ENCODE results near the gene SVIL. TPM values are rescaled to one million over a fixed set of nuclear protein-coding genes. Genes with fewer than 3 reads are reported as not detected.

The SVIL gene
- 10 to 100 TPM; 34.4 to 37.2 (median 35.1) TPM for polyA plus RNA-seq (ENCODE audit: insufficient read length in 3 of 3)

GRCh38 chr10:29634764-29635625 lies at the start of gene SVIL:
TSS of gene SVIL (minus strand) at chr10:29634971. CDS start at chr10:29555058, 79,913 bp downstream.
- DNase-seq (ENCODE audit: low read depth in 3 of 3, low spot score in 2 of 3), result no peak

- no peak for DNase-seq (ENCODE audit: low read depth in 3 of 3, low spot score in 2 of 3)
These were observed 47.1 kb upstream of the SVIL start for GRCh38 chr10:29681676-29682448.

- DNase-seq (ENCODE audit: low read depth in 3 of 3, low spot score in 2 of 3), result no peak
These were observed 45.3 kb upstream of the SVIL start for GRCh38 chr10:29680091-29680490.

GRCh38 chr10:29676732-29677131 lies 42.0 kb upstream of the SVIL start:
- no peak for DNase-seq (ENCODE audit: low read depth in 3 of 3, low spot score in 2 of 3)

- no peak for DNase-seq (ENCODE audit: low read depth in 3 of 3, low spot score in 2 of 3)
These were observed 41.2 kb upstream of the SVIL start for GRCh38 chr10:29675984-29676383.

GRCh38 chr10:29671968-29672367 lies 37.2 kb upstream of the SVIL start:
- no peak for DNase-seq (ENCODE audit: low read depth in 3 of 3, low spot score in 2 of 3)

- no peak for DNase-seq (ENCODE audit: low read depth in 3 of 3, low spot score in 2 of 3)
These were observed 36.5 kb upstream of the SVIL start for GRCh38 chr10:29671228-29671780.

GRCh38 chr10:29670761-29671160 lies 36.0 kb upstream of the SVIL start:
- no peak for DNase-seq (ENCODE audit: low read depth in 3 of 3, low spot score in 2 of 3)

- no peak for DNase-seq (ENCODE audit: low read depth in 3 of 3, low spot score in 2 of 3)
These were observed 34.4 kb upstream of the SVIL start for GRCh38 chr10:29669149-29669548.

GRCh38 chr10:29668628-29669027 lies 33.9 kb upstream of the SVIL start:
- no peak for DNase-seq (ENCODE audit: low read depth in 3 of 3, low spot score in 2 of 3)

GRCh38 chr10:29667191-29667590 lies 32.4 kb upstream of the SVIL start:
- DNase-seq (ENCODE audit: low read depth in 3 of 3, low spot score in 2 of 3), result no peak

GRCh38 chr10:29666201-29666600 lies 31.4 kb upstream of the SVIL start:
- DNase-seq (ENCODE audit: low read depth in 3 of 3, low spot score in 2 of 3), result no peak

GRCh38 chr10:29663718-29664117 lies 28.9 kb upstream of the SVIL start:
- DNase-seq (ENCODE audit: low read depth in 3 of 3, low spot score in 2 of 3), result no peak

GRCh38 chr10:29658984-29659965 lies 24.5 kb upstream of the SVIL start:
- no peak for DNase-seq (ENCODE audit: low read depth in 3 of 3, low spot score in 2 of 3)

GRCh38 chr10:29657719-29658274 lies 23.0 kb upstream of the SVIL start:
- no peak for DNase-seq (ENCODE audit: low read depth in 3 of 3, low spot score in 2 of 3)

GRCh38 chr10:29656451-29656992 lies 21.8 kb upstream of the SVIL start:
- DNase-seq (ENCODE audit: low read depth in 3 of 3, low spot score in 2 of 3), result no peak

GRCh38 chr10:29652192-29652591 lies 17.4 kb upstream of the SVIL start:
- no peak for DNase-seq (ENCODE audit: low read depth in 3 of 3, low spot score in 2 of 3)

- DNase-seq (ENCODE audit: low read depth in 3 of 3, low spot score in 2 of 3), result no peak
These were observed 17.0 kb upstream of the SVIL start for GRCh38 chr10:29651767-29652166.

- no peak for DNase-seq (ENCODE audit: low read depth in 3 of 3, low spot score in 2 of 3)
These were observed 15.8 kb upstream of the SVIL start for GRCh38 chr10:29650552-29650944.

Data from right renal cortex interstitium (tissue), 3 donors.